Muscle layer of duodenum (tissue), 2 donors: Measurements from ENCODE around the gene RGL2.

Experiments used
- H3K27ac ChIP-seq: one replicate; pipeline ENCODE4 v1.7.0; 2013; ENCODE audit warnings: mild to moderate bottlenecking, low read length
- H3K27me3 ChIP-seq: one replicate; pipeline ENCODE4 v1.7.0; 2013; ENCODE audit warnings: low read depth, mild to moderate bottlenecking, control low read depth, low read length
- H3K36me3 ChIP-seq, 2 donors: one replicate each; pipeline ENCODE4 v1.7.0; 2013; ENCODE audit warnings: low read length in 2 of 2, control low read depth in 1 of 2, mild to moderate bottlenecking in 1 of 2; ENCODE audit not compliant: insufficient read depth in 2 of 2, control insufficient read depth in 1 of 2
- H3K4me1 ChIP-seq, 2 donors: one replicate each; pipeline ENCODE4 v1.7.0; 2013; ENCODE audit warnings: low read length in 2 of 2, mild to moderate bottlenecking in 2 of 2, control low read depth in 1 of 2, moderate library complexity in 1 of 2; ENCODE audit not compliant: insufficient read depth in 2 of 2, control insufficient read depth in 1 of 2
- H3K4me3 ChIP-seq, 2 donors: one replicate each; pipeline ENCODE4 v1.7.0; 2013; ENCODE audit warnings: low read length in 2 of 2, low read depth in 1 of 2, mild to moderate bottlenecking in 1 of 2
- H3K9me3 ChIP-seq, 2 donors: one replicate each; pipeline ENCODE4 v1.7.0; 2013; ENCODE audit warnings: low read length in 2 of 2, control low read depth in 1 of 2, mild to moderate bottlenecking in 1 of 2; ENCODE audit not compliant: control insufficient read depth in 1 of 2
- donor health status: healthy.

RGL2 gene

DNA sequence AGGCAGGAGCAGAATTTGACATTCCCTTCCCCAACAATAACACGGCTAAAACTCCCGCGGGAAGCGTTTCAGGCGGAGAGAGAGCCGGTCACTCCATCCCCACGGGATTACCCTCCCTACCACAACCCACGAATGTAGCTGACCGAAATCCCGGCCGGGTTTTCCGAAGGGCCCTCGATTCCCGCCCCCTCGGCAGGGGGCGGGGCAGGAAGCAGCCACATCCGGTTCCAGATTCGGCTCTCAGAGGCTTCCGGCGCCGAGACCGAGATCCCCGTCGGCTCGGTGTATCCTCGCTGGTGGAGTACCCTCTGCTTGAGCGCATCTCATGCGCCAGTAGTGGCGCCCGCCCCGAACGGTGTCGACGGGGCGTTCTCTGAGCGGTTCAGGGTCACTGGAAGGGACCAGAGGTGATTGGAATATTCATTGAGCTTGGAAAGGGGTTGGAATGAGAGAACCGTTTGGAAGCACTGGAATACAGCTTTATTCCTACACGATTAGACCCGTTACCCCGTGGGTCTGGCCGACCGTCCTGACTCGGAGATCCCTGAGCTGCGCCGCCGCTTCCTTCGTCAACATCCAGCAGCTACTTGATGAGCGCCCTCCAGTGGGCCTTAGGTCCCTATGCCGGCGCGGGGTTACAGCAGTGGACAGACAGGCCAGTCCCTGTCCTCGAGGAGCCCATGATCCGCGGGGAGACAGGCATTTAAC lies 649 bp upstream of the RGL2 start:
- Histone ChIP-seq H3K27me3 (no peaks in the 10 kb centered on the region), H3K36me3 (peaks cover 12 to 28% of the 10 kb centered on the region in 2 donors), H3K27ac (peak overlapping the region; percentile 98), H3K9me3 (no peaks in the 10 kb centered on the region), H3K4me3 (peak overlapping the region; percentile 70 to 96), H3K4me1 (peaks cover 0 to 18% of the 10 kb centered on the region in 2 donors)

DNA sequence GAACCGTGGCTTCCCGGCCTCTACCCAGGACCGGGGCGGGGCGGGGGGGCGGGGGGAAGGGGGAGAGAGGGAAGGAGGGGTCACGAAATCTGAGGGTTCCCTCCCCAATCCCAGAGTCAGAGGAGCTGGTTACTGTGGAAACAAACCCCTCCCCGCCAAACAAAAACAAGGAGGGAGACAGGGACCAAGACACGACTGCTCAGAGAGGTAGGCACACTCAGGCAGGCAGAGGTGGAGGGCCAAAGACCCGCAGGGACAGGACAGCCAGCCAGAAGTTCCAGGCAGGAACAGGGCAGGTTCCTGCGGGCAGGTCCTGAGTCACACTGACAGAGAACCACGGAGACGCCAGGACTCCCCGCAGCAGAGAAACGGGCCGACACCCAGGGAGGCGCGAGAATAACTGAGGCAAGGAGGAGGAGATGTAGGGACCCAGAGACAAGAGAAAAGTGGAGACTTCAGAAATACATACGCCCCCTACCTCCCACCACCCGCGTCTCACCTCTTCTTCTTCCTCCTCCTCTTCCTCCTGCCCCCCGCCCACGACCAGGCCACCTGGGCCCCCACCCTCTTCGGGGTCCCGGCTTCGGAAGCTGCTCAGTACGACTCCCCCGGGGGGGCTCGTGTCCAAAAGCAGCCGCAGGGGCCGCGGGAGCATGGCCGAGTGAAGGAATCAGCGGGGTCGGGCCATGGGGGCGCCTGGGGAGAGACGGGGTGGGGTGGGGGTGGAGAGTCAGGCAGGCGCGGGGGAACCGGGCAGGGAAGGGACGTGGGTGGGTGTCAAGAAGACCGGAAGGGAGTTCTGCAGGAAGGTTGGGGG lies 578 bp downstream of the RGL2 start:
- Histone ChIP-seq H3K27ac (peak overlapping the region; percentile 72), H3K9me3 (no peaks in the 10 kb centered on the region), H3K27me3 (no peaks in the 10 kb centered on the region), H3K4me3 (peak overlapping the region; percentile 70 to 96), H3K4me1 (peaks cover 0 to 20% of the 10 kb centered on the region in 2 donors), H3K36me3 (peaks cover 12 to 29% of the 10 kb centered on the region in 2 donors)

- H3K36me3 ChIP-seq = peaks cover 12 to 35% of the 10 kb centered on the region in 2 donors
- H3K4me1 ChIP-seq = peaks cover 0 to 20% of the 10 kb centered on the region in 2 donors
- H3K27ac ChIP-seq = peak overlapping the region; percentile 16
- no peaks in the 10 kb centered on the region for H3K27me3 ChIP-seq
- H3K4me3 ChIP-seq = peak overlapping the region; percentile 48 to 70
- H3K9me3 ChIP-seq = no peaks in the 10 kb centered on the region
Measured at GRCh38 chr6:33297406-33297955, 1.3 kb downstream of the RGL2 start.

DNA sequence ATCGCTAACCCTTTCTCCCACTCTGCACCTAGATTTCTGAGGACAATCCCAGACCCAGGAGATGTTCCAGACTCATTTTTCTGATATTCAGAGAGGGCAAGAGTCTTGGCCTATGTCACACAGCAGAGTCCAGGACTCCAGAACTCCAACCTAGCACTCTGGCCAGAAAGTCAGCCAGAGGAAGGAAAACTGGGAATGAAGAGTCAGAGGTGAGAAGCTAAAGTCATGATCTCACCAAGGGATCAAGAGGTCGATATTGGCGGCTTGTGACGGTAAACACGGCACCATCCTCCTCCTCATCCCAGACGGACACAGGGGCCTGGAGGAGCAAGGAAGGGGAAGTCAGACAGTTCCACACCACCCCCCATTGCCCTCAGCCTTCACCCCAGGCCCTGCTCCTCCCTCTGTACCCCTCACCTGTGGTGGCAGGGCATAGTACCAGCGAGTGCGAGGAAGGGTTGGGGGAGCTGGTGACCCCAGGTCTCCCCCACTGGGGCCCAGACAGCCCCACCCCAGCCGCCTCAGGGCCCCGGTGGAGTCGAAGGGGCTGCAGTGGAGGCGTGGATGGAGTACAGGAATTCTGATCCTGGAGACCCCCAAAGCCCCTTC lies 1.8 kb downstream of the RGL2 start:
- Histone ChIP-seq H3K36me3 (peaks cover 16 to 40% of the 10 kb centered on the region in 2 donors), H3K27me3 (no peaks in the 10 kb centered on the region), H3K9me3 (no peaks in the 10 kb centered on the region), H3K4me1 (peaks cover 0 to 20% of the 10 kb centered on the region in 2 donors), H3K27ac (no peak overlapping the region), H3K4me3 (peak overlapping the region; percentile 48 to 70)

DNA sequence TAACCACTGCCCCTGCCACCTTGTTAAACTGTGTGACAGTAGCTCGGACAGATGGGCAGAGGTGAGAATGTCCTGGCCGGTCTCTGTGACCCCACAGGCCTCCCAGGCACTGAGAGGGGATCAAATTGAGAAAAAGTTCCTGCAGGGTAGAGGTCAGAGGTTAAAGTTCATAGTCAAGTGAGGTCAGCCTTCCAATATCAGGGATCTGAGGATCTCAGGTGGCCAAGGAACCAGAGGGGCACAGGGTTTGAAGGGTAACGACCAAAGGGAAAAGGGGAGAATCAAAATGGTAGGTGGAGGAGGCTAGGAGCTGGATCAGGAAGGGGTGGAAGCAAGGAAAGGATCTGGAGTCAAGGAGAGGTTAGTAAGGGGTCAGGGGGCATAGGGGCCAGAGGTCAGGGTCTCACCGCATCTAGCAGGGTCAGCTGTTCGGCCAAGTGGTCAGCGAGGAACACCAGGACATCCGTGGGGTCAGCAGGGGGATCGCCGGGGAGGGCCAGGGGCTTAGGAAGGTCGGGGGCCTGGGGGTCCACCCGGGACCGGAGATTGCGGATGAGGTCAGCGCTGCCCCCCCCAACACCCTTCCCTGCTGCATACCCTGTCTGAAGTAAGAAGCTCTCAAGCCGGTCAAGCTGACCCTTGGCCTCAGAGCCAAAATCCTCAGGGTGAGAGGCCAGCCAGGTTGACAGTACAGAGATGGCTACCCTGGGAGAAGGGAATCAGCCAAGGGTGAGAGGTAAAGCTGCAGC lies 2.9 kb downstream of the RGL2 start:
- Histone ChIP-seq H3K4me1 (peaks cover 0 to 20% of the 10 kb centered on the region in 2 donors), H3K27ac (no peak overlapping the region), H3K36me3 (peaks cover 21 to 51% of the 10 kb centered on the region in 2 donors), H3K27me3 (no peaks in the 10 kb centered on the region), H3K4me3 (no peak overlapping the region), H3K9me3 (no peaks in the 10 kb centered on the region)

DNA sequence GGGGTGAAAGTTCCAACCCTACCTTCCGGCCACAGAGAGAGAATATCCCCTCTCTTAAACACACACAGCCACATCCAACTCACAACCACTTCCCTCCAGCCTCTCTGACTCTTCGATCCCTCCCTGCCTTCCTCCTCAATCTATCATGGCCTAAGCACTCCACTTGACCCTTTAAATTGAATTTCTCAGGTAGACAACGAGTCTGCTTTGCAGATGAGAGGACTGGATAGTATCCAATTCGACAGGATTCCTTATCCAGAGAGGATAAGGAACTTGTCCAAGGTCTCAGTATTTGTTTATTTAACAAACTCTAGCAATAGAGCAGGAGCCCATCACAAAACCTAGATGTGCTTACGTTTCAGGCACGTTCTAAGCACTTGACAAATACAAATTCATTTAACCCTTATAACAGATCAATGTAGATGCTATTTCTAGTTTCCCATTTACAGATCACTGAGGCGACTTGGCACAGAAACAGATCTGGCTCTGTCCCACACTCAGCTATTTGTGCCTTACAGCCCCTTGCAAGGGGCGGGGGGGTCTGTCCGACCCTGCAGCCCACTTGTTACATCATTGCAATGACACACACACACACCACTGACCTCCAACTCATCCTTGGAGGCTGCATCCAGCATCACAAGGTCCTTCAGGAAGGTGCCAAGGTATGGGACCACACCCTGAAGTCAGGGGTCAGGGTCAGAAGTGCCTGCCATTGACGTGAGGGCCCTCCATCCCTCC lies 4.5 kb downstream of the RGL2 start:
- H3K9me3 ChIP-seq = no peaks in the 10 kb centered on the region
- H3K36me3 ChIP-seq = peaks cover 21 to 52% of the 10 kb centered on the region in 2 donors
- no peak overlapping the region for H3K4me3 ChIP-seq
- H3K27ac ChIP-seq = no peak overlapping the region
- H3K4me1 ChIP-seq = peaks cover 8 to 24% of the 10 kb centered on the region in 2 donors
- H3K27me3 ChIP-seq = no peaks in the 10 kb centered on the region

GRCh38 chr6:33292996-33293682 lies 5.6 kb downstream of the RGL2 start:
- peaks cover 11 to 29% of the 10 kb centered on the region in 2 donors for H3K4me1 ChIP-seq
- no peak overlapping the region for H3K27ac ChIP-seq
- no peaks in the 10 kb centered on the region for H3K9me3 ChIP-seq
- peaks cover 21 to 52% of the 10 kb centered on the region in 2 donors for H3K36me3 ChIP-seq
- no peaks in the 10 kb centered on the region for H3K27me3 ChIP-seq
- H3K4me3 ChIP-seq = no peak overlapping the region

DNA sequence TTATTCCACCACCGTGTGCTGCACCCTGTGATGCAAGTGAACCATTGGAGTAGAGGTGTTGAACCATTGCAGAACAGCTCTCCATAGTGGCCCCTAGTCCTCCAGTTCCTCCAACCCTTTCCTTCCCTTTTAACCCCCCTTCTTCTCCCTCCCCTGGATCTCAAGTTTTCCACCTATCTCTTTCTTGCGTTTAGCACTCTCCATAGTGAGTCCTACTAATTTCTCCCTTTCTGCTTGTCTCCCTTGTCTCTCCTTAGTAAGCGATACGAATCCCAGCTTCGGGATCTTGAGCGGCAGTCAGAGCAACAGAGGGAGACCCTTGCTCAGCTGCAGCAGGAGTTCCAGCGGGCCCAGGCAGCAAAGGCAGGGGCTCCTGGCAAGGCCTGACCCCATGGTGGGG lies 8.3 kb downstream of the RGL2 start:
- peak overlapping the region; percentile 97 to 99 for H3K4me3 ChIP-seq
- no peak overlapping the region for H3K27ac ChIP-seq
- no peaks in the 10 kb centered on the region for H3K9me3 ChIP-seq
- no peaks in the 10 kb centered on the region for H3K27me3 ChIP-seq
- peaks cover 24 to 57% of the 10 kb centered on the region in 2 donors for H3K36me3 ChIP-seq
- H3K4me1 ChIP-seq = peaks cover 14 to 27% of the 10 kb centered on the region in 2 donors

DNA sequence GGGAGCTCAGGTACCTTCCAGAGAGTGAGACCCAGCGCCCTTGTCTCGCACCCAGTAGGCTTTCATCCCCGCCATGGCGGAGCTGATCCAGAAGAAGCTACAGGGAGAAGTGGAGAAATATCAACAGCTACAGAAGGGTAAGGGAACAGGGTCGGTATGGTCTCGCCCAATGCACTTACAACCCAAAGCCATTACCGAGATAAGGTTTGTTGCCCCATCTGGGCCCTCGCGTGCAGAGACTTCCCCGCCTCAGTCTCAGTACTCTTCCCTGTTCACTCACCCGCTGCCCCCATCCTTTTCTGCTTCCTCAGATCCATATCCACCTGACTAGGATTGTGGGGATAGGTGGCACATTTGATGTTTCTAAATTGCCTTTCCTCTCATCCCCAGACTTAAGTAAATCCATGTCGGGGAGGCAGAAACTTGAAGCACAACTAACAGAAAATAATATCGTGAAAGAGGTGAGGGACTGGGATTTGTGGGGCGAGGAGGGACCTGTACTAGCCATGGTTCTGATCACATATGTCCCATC lies 8.9 kb downstream of the RGL2 start:
- Histone ChIP-seq H3K4me1 (peaks cover 14 to 27% of the 10 kb centered on the region in 2 donors), H3K27ac (peak overlapping the region; percentile 92), H3K36me3 (peaks cover 24 to 55% of the 10 kb centered on the region in 2 donors), H3K4me3 (peak overlapping the region; percentile 97 to 99), H3K9me3 (no peaks in the 10 kb centered on the region), H3K27me3 (no peaks in the 10 kb centered on the region)
